Purkinje cell (primary cell): ENCODE results near the gene PLSCR2. TPM values are rescaled to one million over a fixed set of nuclear protein-coding genes. Genes with fewer than 3 reads are reported as not detected.

ENCODE experiments used
- polyA plus RNA-seq: library from polyadenylated mRNA; unstranded; fragments of >200 nt; fragmentation: Nextera tagmentation; gene quantifications from 2 replicates; pipeline ENCODE4 v1.2.1, GENCODE V29; 2014

Gene PLSCR2, protein sequence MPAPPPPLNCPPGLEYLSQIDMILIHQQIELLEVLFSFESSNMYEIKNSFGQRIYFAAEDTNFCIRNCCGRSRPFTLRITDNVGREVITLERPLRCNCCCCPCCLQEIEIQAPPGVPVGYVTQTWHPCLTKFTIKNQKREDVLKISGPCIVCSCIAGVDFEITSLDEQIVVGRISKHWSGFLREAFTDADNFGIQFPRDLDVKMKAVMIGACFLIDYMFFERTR
- polyA plus RNA-seq: 9.1 and 10.3 TPM in 2 replicates

DNA sequence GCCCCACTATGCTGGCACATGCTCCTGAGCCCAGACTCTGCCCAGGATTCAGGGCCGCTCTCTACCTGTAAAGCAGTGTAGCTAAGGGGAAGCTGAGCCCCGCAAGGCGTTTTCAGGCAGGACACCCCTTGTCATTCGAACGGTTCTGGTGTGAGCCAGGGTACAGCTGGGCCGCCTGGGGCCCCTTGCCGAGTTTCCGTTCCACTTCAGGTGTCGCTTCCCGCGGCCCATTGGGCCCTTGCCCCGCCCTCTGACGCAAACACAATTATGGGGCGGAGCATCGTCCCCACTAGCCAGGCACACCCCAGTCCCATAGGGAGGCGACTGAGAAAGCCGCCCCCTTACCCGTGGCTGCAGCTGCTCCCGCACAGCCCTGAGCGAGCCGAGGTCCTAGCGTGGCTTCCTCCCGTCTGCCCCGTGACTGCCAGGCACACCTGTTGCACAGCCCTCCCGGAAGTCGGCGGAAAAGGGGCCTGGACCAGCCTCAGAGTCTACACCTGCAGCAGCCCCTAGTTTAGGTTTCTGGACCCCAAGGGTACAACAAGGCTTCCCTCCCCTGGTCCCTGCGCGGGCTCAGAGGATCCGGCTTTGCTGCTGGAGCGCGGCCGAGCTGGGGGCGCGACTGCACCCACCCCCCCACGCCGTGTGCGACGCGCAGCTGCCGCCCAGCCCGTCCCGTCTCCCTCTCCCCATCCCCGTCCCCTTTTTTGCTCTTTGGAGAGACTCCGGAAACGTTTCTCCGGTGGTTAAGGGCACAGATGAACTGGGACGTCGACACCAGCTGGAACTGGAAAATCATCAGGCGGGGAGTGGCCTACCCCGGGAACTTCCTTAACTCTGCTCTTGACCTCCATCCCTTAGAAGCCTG, at the start of gene PLSCR2:
Gene PLSCR2, minus strand, starts transcription at position 412 of the 868 bp plus-strand sequence. CDS start 9,657 bp downstream, outside the sequence.

Other genes with a start within 250 kb of the PLSCR2 start
- 15.6 and 15.9 TPM in 2 replicates for gene PLSCR4, start 218.5 kb downstream of the PLSCR2 start, polyA plus RNA-seq
- 32.4 and 33.6 TPM in 2 replicates for gene PLSCR1, start 75.0 kb upstream of the PLSCR2 start, polyA plus RNA-seq
- not detected in 2 replicates for gene PLSCR5, start 135.8 kb upstream of the PLSCR2 start, polyA plus RNA-seq